ENCODE data around the gene SLC25A25. TPM values are rescaled to one million over a fixed set of nuclear protein-coding genes. Genes with fewer than 3 reads are reported as not detected.

Gene SLC25A25
- total RNA-seq, 1 donor from 2014 or later, result 11.3 TPM

Other genes starting within 250 kb of the SLC25A25 start
- gene ENG, start 213.6 kb upstream of the SLC25A25 start, total RNA-seq, result 27.5 and 28.1 TPM in 2 replicates
- 19.6 and 21.0 TPM in 2 replicates for gene AK1, start 190.6 kb upstream of the SLC25A25 start, total RNA-seq
- 60.3 and 60.7 TPM in 2 replicates for gene ST6GALNAC6, start 168.6 kb upstream of the SLC25A25 start, total RNA-seq
- 25.6 and 28.7 TPM in 2 replicates for gene ST6GALNAC4, start 151.2 kb upstream of the SLC25A25 start, total RNA-seq
- 1.4 and 3.4 TPM in 2 replicates for gene PIP5KL1, start 137.5 kb upstream of the SLC25A25 start, total RNA-seq
- 55.7 and 57.4 TPM in 2 replicates for gene DPM2, start 130.4 kb upstream of the SLC25A25 start, total RNA-seq
- gene EEIG1, start 87.2 kb upstream of the SLC25A25 start, total RNA-seq, result 43.8 and 53.3 TPM in 2 replicates
- 10.2 and 10.5 TPM in 2 replicates for gene NAIF1, start 912 bp upstream of the SLC25A25 start, total RNA-seq
- gene PTGES2, start 59.5 kb downstream of the SLC25A25 start, total RNA-seq, result 67.8 and 77.6 TPM in 2 replicates
- not detected in 2 replicates for gene LCN2, start 81.2 kb downstream of the SLC25A25 start, total RNA-seq
- 93.8 and 103 TPM in 2 replicates for gene BBLN, start 92.0 kb downstream of the SLC25A25 start, total RNA-seq
- gene CIZ1, start 123.3 kb downstream of the SLC25A25 start, total RNA-seq, result 150 TPM in 2 replicates
- 0.90 and 2.4 TPM in 2 replicates for gene DNM1, start 135.1 kb downstream of the SLC25A25 start, total RNA-seq
- gene GOLGA2, start 207.8 kb downstream of the SLC25A25 start, total RNA-seq, result 44.0 and 47.9 TPM in 2 replicates
- 13.5 and 13.7 TPM in 2 replicates for gene SWI5, start 208.0 kb downstream of the SLC25A25 start, total RNA-seq